ENCODE results near the gene RASIP1.
"Not testable (repeated sequence)": the region's sequence is repeated elsewhere in the genome, so short reads cannot be mapped to it uniquely, and the experiment has no call there.

RASIP1 gene

GRCh38 chr19:48711106-48711662, 29.2 kb downstream of the RASIP1 start:
- no peak for DNase-seq (ENCODE audit: low read depth)

- no peak for DNase-seq (ENCODE audit: low read depth)
Measured at GRCh38 chr19:48708471-48708870, 31.9 kb downstream of the RASIP1 start.

GRCh38 chr19:48705431-48705830, 35.0 kb downstream of the RASIP1 start:
- no peak for DNase-seq (ENCODE audit: low read depth)

- DNase-seq (ENCODE audit: low read depth), result no peak
Measured at GRCh38 chr19:48703316-48703715, 37.1 kb downstream of the RASIP1 start.

- DNase-seq (ENCODE audit: low read depth), result no peak
Measured at GRCh38 chr19:48702701-48703100, 37.7 kb downstream of the RASIP1 start.

GRCh38 chr19:48698046-48698445, 42.4 kb downstream of the RASIP1 start:
- no peak for DNase-seq (ENCODE audit: low read depth)

- DNase-seq (ENCODE audit: low read depth), result no peak
Measured at GRCh38 chr19:48696353-48697010, 43.9 kb downstream of the RASIP1 start.

- no peak for DNase-seq (ENCODE audit: low read depth)
Measured at GRCh38 chr19:48695743-48696352, 44.6 kb downstream of the RASIP1 start, which contains the start of gene FUT2. Gene FUT2, plus strand, starts transcription at chr19:48695971. Its CDS starts 6,986 bp downstream, at chr19:48702957.

- DNase-seq (ENCODE audit: low read depth), result not testable (repeated sequence)
Measured at GRCh38 chr19:48693629-48694028, 46.8 kb downstream of the RASIP1 start.

- no peak for DNase-seq (ENCODE audit: low read depth)
Measured at GRCh38 chr19:48689449-48689848, 51.0 kb downstream of the RASIP1 start.

GRCh38 chr19:48687776-48688175, 52.6 kb downstream of the RASIP1 start:
- no peak for DNase-seq (ENCODE audit: low read depth)

GRCh38 chr19:48686637-48687036, 53.8 kb downstream of the RASIP1 start:
- DNase-seq (ENCODE audit: low read depth), result not testable (repeated sequence)

GRCh38 chr19:48686088-48686487, 54.3 kb downstream of the RASIP1 start:
- no peak for DNase-seq (ENCODE audit: low read depth)

- DNase-seq (ENCODE audit: low read depth), result no peak
Measured at GRCh38 chr19:48685583-48685982, 54.8 kb downstream of the RASIP1 start.

- peak; percentile 16 for DNase-seq (ENCODE audit: low read depth)
Measured at GRCh38 chr19:48683349-48683748, 57.1 kb downstream of the RASIP1 start.

- DNase-seq (ENCODE audit: low read depth), result no peak
Measured at GRCh38 chr19:48681127-48681470, 59.3 kb downstream of the RASIP1 start.

GRCh38 chr19:48680436-48681126, 59.8 kb downstream of the RASIP1 start:
- DNase-seq (ENCODE audit: low read depth), result no peak

- DNase-seq (ENCODE audit: low read depth), result not testable (repeated sequence)
Measured at GRCh38 chr19:48680006-48680405, 60.4 kb downstream of the RASIP1 start.

- no peak for DNase-seq (ENCODE audit: low read depth)
Measured at GRCh38 chr19:48678201-48678600, 62.2 kb downstream of the RASIP1 start.

GRCh38 chr19:48676887-48677286, 63.5 kb downstream of the RASIP1 start:
- DNase-seq (ENCODE audit: low read depth), result no peak

GRCh38 chr19:48676487-48676886, 63.9 kb downstream of the RASIP1 start:
- no peak for DNase-seq (ENCODE audit: low read depth)

GRCh38 chr19:48674921-48675824, 65.2 kb downstream of the RASIP1 start:
- DNase-seq (ENCODE audit: low read depth), result peak; percentile 59
